Central memory CD4-positive, alpha-beta T cell (primary cell): ENCODE results near the gene THG1L.
A peak's percentile ranks its signal among the peaks of the same experiment; 100 is the strongest.

Experiments used
- DNase-seq: peaks from one replicate; pipeline ENCODE4 v3.0.0; 2022

The THG1L gene

GRCh38 chr5:157761690-157762621 lies 30.7 kb downstream of the THG1L start:
- peak; percentile 31 for DNase-seq

DNA sequence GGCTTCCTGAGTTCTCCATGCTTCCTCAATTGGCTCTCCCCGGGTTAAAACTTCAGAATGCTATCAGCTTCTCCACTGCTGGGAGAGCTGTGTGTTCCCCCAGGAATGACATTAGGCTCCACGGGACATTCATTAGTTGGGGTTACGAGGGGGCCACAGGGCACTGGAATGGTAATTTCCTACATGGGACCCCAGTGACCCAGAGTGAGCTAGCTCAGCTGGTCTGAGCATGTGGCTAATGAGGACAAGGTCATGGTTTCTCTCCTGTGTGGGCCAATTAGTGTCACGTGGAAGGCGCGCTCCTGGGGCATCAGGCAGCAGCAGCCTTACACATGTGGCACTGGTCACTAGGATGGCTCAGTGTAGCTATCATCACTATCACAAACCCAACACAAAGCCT lies 33.3 kb downstream of the THG1L start:
- no peak for DNase-seq

- no peak for DNase-seq
Observed at GRCh38 chr5:157766442-157766841, 35.2 kb downstream of the THG1L start.

GRCh38 chr5:157766902-157767301 lies 35.7 kb downstream of the THG1L start:
- DNase-seq: no peak

DNA sequence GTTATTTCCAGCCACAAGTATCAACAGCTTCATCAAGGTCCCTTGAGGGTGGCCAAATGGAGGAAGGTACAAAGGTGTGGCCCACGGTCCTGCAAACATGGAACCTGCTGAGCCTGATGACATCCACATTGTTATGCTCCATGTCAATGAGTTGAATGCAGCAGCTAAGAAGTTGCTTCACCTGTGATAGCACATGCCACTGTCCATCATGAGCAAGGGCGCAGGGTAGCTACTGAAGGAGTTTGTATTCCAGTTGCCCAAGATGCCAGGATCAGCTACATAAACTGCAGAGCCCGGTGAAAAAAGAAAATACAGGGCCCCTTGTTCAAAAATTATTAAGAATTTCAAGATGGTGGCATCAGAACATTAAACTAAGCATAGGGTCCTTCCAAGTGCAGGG lies 36.5 kb downstream of the THG1L start:
- DNase-seq: no peak

DNA sequence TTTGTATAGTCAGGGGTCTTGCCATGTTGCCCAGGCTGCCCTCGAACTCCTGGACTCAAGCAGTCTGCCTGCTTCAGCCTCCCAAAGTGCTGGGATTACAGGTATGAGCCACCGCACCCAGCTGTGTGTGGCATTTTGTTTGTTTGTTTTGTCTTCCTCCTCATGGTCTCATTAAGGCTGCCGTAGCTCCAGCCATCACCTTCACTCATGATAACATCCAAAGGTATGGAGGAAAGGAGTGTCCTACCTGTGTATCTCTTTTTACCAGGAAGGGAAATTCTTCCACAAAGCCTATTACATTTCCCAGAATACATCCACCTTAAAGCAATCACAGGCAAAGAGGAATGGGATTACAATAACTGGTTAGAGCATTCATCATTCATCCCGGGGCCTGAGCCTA lies 39.4 kb downstream of the THG1L start:
- DNase-seq: no peak

GRCh38 chr5:157772127-157772526 lies 40.9 kb downstream of the THG1L start:
- DNase-seq: no peak

- no peak for DNase-seq
Observed at GRCh38 chr5:157778121-157778805, 47.0 kb downstream of the THG1L start.

DNA sequence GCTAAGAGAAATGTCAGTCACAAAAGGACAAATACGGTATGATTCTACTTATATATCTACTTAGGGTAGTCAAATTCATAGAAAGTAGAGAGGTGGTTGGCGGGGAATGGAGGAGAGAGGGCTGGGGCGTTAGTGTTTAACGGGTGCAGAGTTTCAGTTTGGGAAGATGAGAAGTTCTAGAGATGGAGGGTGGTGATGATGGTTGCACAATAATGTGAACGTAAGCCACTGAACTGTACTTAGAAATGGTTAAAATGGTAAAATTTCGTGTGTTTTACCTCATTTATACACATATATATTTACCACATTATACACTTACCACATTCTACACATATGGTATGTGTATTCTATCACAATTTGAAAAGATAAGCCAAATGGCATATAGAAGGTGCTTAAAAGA lies 48.0 kb downstream of the THG1L start:
- DNase-seq: no peak

- no peak for DNase-seq
Observed at GRCh38 chr5:157785801-157786200, 54.6 kb downstream of the THG1L start.
